Measurements from ENCODE around the gene TAS1R3.

Gene TAS1R3

GRCh38 chr1:1331068-1331965, at the start of gene TAS1R3:
TSS of gene TAS1R3 (plus strand) at chr1:1331280. CDS start at chr1:1331346, 66 bp downstream.
- no peak for DNase-seq (ENCODE audit: low read depth)

GRCh38 chr1:1281533-1282321, 49.4 kb upstream of the TAS1R3 start:
- DNase-seq (ENCODE audit: low read depth): no peak

GRCh38 chr1:1282998-1283397, 48.1 kb upstream of the TAS1R3 start:
- no peak for DNase-seq (ENCODE audit: low read depth)

- no peak for DNase-seq (ENCODE audit: low read depth)
Measured at GRCh38 chr1:1283821-1284220, 47.3 kb upstream of the TAS1R3 start.

- no peak for DNase-seq (ENCODE audit: low read depth)
Measured at GRCh38 chr1:1284221-1285101, 46.6 kb upstream of the TAS1R3 start.

GRCh38 chr1:1285102-1285571, 45.9 kb upstream of the TAS1R3 start:
- no peak for DNase-seq (ENCODE audit: low read depth)

- DNase-seq (ENCODE audit: low read depth): no peak
Measured at GRCh38 chr1:1285611-1286311, 45.3 kb upstream of the TAS1R3 start.

GRCh38 chr1:1286313-1287261, 44.5 kb upstream of the TAS1R3 start:
- DNase-seq (ENCODE audit: low read depth): no peak

GRCh38 chr1:1287288-1288110, 43.6 kb upstream of the TAS1R3 start:
- DNase-seq (ENCODE audit: low read depth): no peak

- peak; percentile 47 for DNase-seq (ENCODE audit: low read depth)
Measured at GRCh38 chr1:1290238-1290731, 40.8 kb upstream of the TAS1R3 start.

- no peak for DNase-seq (ENCODE audit: low read depth)
Measured at GRCh38 chr1:1291023-1291528, 40.0 kb upstream of the TAS1R3 start.

GRCh38 chr1:1291548-1292441, 39.3 kb upstream of the TAS1R3 start:
- DNase-seq (ENCODE audit: low read depth): no peak

GRCh38 chr1:1292442-1292779, 38.7 kb upstream of the TAS1R3 start:
- no peak for DNase-seq (ENCODE audit: low read depth)

GRCh38 chr1:1292851-1293250, 38.2 kb upstream of the TAS1R3 start:
- DNase-seq (ENCODE audit: low read depth): no peak

- no peak for DNase-seq (ENCODE audit: low read depth)
Measured at GRCh38 chr1:1293263-1294249, 37.5 kb upstream of the TAS1R3 start.

GRCh38 chr1:1294250-1294890, 36.7 kb upstream of the TAS1R3 start:
- DNase-seq (ENCODE audit: low read depth): no peak

Measured in stimulated activated CD8-positive, alpha-beta memory T cell treated with anti-CD3 and anti-CD28 coated beads, Interleukin-7, amount 100 ng/mL, for 24 hours (primary cell).